ENCODE data around the gene TRPT1.
A peak's percentile ranks its signal among the peaks of the same experiment; 100 is the strongest.

The TRPT1 gene

DNA sequence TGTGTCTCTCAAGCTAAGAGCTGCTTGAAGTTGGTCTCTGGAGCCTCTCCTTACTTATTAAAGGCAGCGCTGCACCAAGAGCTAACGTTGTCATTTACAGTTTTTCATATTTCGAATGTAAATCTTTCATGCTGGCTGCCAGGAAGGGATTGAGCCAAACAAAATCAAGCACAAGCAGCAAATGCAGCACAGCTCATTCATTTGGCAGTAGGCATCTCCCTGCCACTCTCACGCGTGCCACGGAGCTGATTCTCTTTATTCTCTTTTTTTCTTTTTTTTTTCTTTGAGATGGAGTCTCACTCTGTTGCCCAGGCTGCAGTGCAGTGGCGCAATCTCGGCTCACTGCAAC is 7.0 kb upstream of the TRPT1 start:
- DNase-seq (ENCODE audit: low spot score): no peak
- H3K27ac ChIP-seq: peak overlapping the region; percentile 98
- TF ChIP-seq, protein P1, sequence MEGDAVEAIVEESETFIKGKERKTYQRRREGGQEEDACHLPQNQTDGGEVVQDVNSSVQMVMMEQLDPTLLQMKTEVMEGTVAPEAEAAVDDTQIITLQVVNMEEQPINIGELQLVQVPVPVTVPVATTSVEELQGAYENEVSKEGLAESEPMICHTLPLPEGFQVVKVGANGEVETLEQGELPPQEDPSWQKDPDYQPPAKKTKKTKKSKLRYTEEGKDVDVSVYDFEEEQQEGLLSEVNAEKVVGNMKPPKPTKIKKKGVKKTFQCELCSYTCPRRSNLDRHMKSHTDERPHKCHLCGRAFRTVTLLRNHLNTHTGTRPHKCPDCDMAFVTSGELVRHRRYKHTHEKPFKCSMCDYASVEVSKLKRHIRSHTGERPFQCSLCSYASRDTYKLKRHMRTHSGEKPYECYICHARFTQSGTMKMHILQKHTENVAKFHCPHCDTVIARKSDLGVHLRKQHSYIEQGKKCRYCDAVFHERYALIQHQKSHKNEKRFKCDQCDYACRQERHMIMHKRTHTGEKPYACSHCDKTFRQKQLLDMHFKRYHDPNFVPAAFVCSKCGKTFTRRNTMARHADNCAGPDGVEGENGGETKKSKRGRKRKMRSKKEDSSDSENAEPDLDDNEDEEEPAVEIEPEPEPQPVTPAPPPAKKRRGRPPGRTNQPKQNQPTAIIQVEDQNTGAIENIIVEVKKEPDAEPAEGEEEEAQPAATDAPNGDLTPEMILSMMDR (conservative IDR thresholded peaks at IDR 0.05; ENCODE audit: low read depth): no peak
- CTCF ChIA-PET: interaction anchor here (0.6 to 1.7 kb wide), 5 partner anchors 19 to 382 kb away, joined by 3 to 6 read pairs (median 3); partner anchors contain the start of genes CATSPERZ and PLCB3
- POLR2A ChIA-PET (ENCODE audit: low non-redundant PET): interaction anchor here (0.6 to 1.0 kb wide), 3 partner anchors 8 to 99 kb away, joined by 3 read pairs; partner anchors contain the start of gene FKBP2

DNA sequence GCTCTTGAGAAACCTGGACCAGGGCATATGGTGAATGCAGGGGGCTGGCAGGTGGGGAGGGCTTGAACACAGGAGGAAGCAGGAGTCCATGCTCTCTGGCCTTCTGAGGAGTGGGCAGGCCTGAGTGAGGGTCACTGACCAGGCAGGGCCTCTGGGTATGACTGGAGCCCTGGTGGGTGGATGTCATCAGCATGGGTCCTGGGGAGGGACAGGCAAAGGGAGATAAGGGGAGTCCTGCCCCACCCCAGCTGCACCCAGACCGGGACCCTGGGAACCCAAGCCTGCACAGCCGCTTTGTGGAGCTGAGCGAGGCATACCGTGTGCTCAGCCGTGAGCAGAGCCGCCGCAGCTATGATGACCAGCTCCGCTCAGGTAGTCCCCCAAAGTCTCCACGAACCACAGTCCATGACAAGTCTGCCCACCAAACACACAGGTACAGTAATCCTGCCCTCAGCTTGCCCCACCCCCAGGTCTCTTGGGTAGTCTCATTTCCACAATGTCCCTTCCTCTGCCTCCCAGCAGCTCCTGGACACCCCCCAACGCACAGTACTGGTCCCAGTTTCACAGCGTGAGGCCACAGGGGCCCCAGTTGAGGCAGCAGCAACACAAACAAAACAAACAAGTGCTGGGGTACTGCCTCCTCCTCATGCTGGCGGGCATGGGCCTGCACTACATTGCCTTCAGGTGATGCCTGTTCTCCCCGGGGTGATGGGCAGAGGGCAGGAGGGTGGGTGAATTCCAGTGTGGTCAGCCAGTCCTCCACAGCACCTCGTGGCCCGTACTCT is 6.4 kb upstream of the TRPT1 start:
- no peak for DNase-seq (ENCODE audit: low spot score)
- CTCF ChIA-PET: interaction anchor here (0.6 to 1.7 kb wide), 4 partner anchors 19 to 382 kb away, joined by 3 to 6 read pairs (median 4); partner anchors contain the start of genes CATSPERZ and PLCB3
- peak overlapping the region; percentile 98 for H3K27ac ChIP-seq
- TF ChIP-seq, protein P1 (conservative IDR thresholded peaks at IDR 0.05; ENCODE audit: low read depth): no peak
- POLR2A ChIA-PET (ENCODE audit: low non-redundant PET): interaction anchor here (0.6 to 1.0 kb wide), 3 partner anchors 9 to 99 kb away, joined by 3 read pairs; partner anchors contain the start of gene FKBP2

DNA sequence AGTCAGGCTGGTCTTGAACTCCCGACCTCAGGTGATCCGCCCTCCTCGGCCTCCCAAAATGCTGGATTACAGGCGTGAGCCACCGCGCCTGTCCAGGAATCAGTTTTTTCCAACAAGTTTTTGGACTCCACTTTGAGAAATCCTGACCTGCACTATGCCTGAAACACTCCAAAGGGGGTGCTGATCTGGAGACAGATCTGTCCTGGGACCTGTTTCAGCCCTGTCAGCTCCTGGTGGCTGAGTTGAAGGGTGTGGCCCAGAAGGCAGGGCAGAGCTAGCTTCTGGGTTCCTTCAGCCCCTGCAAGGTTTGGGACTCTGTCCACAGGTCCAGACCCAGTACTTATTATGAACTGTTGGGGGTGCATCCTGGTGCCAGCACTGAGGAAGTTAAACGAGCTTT is 5.6 kb upstream of the TRPT1 start:
- peak overlapping the region; percentile 98 for H3K27ac ChIP-seq
- no peak for DNase-seq (ENCODE audit: low spot score)
- CTCF ChIA-PET: interaction anchor here (1.7 kb wide), 1 partner anchor 69 kb away, joined by 6 read pairs; the partner anchor contains the start of gene CATSPERZ
- TF ChIP-seq, protein P1 (conservative IDR thresholded peaks at IDR 0.05; ENCODE audit: low read depth): no peak
- POLR2A ChIA-PET (ENCODE audit: low non-redundant PET): no interaction called here

DNA sequence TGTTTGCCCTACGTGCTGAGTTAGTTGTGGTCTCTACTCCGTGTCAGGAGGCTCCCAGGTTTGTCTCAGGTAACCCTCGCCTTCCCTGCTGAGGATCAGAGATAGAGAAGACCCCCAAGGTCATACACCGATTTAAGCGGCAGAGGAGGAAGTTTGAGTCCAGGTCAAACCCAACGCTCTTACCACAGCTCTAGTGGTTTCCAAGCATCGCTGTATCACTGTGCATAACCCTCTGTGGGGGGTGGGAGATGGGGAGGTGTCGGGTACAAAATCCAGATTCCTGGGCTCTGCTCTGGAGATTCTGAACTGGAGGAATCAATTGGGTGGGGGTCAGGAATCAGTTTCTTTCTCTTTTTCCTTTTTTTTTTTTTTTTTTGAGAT is 5.0 kb upstream of the TRPT1 start:
- peak overlapping the region; percentile 98 for H3K27ac ChIP-seq
- ChIA-PET POLR2A (ENCODE audit: low non-redundant PET) (no interaction called here), CTCF (interaction anchor here (1.7 kb wide), 1 partner anchor 70 kb away, joined by 6 read pairs; the partner anchor contains the start of gene CATSPERZ)
- TF ChIP-seq, protein P1 (conservative IDR thresholded peaks at IDR 0.05; ENCODE audit: low read depth): no peak
- no peak for DNase-seq (ENCODE audit: low spot score)

DNA sequence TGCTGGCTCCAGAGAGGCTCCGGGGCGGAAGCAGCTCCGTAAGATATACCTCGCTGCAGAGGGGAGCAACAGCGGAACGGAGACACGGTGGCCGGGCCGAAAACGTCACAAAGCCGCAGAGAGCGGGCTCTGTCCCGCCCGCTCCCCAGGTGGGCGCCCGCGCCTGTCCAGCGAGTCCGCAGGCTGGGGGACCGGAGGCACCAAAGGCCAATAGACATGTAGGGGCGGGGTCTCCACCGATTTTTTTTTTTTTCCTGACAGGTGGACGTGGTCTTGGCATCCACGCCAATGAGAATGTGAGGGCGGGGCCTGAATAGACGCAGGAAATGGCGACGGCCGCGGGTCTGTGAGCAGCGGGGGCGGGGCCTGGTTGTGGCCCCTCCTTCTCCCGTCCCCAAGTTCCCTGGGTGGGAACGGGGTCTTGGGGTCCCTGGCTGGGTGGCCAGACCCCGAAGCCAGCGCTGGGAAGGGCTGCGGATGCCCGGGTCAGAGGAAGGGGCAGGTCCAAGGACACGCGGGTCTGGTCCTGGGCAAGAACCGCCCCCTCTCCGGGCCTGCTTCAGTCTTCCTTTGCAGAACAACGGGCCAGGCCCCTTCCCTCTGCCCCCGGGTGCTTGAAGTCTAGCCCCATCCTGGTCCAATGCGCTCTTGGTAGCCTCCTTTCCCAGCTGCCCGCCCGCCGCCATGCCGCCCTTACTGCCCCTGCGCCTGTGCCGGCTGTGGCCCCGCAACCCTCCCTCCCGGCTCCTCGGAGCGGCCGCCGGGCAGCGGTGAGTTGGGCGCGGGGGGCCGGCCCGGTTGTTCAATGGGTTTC is 4.4 kb upstream of the TRPT1 start, which contains the start of gene DNAJC4:
Gene DNAJC4 (plus strand): TSS at position 378 of the 814 bp plus-strand sequence. CDS start 307 bp downstream, at position 685.
- ChIA-PET CTCF (interaction anchor here (0.6 kb wide), 2 partner anchors 77 to 1549 kb away, joined by 3 to 4 read pairs; no protein-coding TSS in a partner anchor), POLR2A (ENCODE audit: low non-redundant PET) (interaction anchor here (0.5 kb wide), 1 partner anchor 94 kb away, joined by 3 read pairs; no protein-coding TSS in a partner anchor)
- peak within 1 kb of the TSS; percentile 98 for H3K27ac ChIP-seq
- no peak for DNase-seq (ENCODE audit: low spot score)
- TF ChIP-seq, protein P1 (conservative IDR thresholded peaks at IDR 0.05; ENCODE audit: low read depth): no peak

DNA sequence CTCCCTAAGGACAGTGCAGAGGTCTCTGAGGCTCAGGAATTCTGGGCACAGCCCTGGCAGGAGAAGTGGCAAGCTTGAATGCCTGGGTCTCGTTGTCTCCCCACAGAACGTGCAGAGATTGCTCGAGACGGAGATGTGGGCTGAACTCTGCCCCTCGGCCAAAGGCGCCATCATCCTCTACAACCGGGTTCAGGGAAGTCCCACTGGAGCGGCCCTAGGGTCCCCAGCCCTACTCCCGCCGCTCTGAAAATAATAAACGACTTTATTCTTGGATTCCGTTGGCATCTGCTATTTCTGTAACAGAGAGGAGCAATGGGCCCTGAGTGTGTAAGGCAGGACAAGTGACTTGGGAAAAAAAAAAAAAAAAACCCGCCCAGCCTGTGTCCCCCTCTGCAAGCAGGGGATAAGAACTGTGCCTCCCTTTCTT is 3.8 kb upstream of the TRPT1 start:
- TF ChIP-seq, protein P1 (conservative IDR thresholded peaks at IDR 0.05; ENCODE audit: low read depth): no peak
- H3K27ac ChIP-seq: peak overlapping the region; percentile 98
- no peak for DNase-seq (ENCODE audit: low spot score)
- ChIA-PET CTCF (interaction anchor here (0.6 kb wide), 1 partner anchor 1550 kb away, joined by 3 read pairs; no protein-coding TSS in a partner anchor), POLR2A (ENCODE audit: low non-redundant PET) (no interaction called here)

Data from RWPE1 (cell line).